GM10248 (cell line): ENCODE results near the gene PDE6B.

Source experiments
- CTCF ChIA-PET: fragments of 300-600 bp; sonication (Branson Sonifier 250); formaldehyde crosslinking; extraction: SDS; loops from one replicate; lab custom pipeline; 2021; ENCODE audit warnings: antibody characterized with exemption; lab: Yijun Ruan, JAX
- POLR2A ChIA-PET: fragments of 350-650 bp; sonication (Branson Sonifier 250); formaldehyde crosslinking; extraction: SDS; loops from one replicate; lab custom pipeline; 2020; ENCODE audit warnings: antibody characterized with exemption; lab: Yijun Ruan, JAX
- DNase-seq: peaks from one replicate; pipeline ENCODE4 v3.0.0; 2012; ENCODE audit errors: extremely low spot score
- TF ChIP-seq, protein P1 (sequence below): IDR thresholded peaks from 2 replicates; pipeline ENCODE4 v1.5.1; 2012; ENCODE audit warnings: mild to moderate bottlenecking, low read depth; ENCODE audit errors: extremely low read depth, missing control alignments, control extremely low read depth

The PDE6B gene

GRCh38 chr4:653831-654502 lies 28.6 kb downstream of the PDE6B start:
- ChIA-PET POLR2A (no interaction called here), CTCF (no interaction called here)
- no peak for DNase-seq
- TF ChIP-seq, protein P1, sequence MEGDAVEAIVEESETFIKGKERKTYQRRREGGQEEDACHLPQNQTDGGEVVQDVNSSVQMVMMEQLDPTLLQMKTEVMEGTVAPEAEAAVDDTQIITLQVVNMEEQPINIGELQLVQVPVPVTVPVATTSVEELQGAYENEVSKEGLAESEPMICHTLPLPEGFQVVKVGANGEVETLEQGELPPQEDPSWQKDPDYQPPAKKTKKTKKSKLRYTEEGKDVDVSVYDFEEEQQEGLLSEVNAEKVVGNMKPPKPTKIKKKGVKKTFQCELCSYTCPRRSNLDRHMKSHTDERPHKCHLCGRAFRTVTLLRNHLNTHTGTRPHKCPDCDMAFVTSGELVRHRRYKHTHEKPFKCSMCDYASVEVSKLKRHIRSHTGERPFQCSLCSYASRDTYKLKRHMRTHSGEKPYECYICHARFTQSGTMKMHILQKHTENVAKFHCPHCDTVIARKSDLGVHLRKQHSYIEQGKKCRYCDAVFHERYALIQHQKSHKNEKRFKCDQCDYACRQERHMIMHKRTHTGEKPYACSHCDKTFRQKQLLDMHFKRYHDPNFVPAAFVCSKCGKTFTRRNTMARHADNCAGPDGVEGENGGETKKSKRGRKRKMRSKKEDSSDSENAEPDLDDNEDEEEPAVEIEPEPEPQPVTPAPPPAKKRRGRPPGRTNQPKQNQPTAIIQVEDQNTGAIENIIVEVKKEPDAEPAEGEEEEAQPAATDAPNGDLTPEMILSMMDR, result no peak

DNA sequence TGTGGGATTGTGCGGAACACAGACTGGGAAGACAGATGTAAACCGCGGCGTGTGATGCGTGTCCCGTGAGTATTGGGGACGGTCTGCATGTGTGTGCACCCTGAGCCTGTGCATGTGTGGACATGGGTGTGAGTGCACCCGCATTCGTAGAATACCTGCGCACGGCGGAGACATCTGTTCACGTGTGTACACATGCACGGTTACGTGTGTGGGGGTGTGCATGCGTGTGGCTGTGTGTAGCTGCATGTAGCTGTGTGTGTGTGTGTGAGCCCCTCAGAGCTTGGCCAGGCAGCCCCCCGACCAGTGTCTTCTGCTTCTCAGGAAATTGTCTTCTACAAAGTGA lies 29.1 kb downstream of the PDE6B start:
- CTCF ChIA-PET, result no interaction called here
- TF ChIP-seq, protein P1, result no peak
- POLR2A ChIA-PET, result no interaction called here

GRCh38 chr4:654871-655463 lies 29.6 kb downstream of the PDE6B start:
- CTCF ChIA-PET, result no interaction called here
- POLR2A ChIA-PET, result no interaction called here
- TF ChIP-seq, protein P1, result no peak
- no peak for DNase-seq

More for the DNA sequence above, 29.1 kb downstream of the PDE6B start:
- no peak for DNase-seq

- POLR2A ChIA-PET, result no interaction called here
- CTCF ChIA-PET, result no interaction called here
- DNase-seq, result no peak
- TF ChIP-seq, protein P1, result no peak
These were observed 30.2 kb downstream of the PDE6B start for GRCh38 chr4:655464-656151.

DNA sequence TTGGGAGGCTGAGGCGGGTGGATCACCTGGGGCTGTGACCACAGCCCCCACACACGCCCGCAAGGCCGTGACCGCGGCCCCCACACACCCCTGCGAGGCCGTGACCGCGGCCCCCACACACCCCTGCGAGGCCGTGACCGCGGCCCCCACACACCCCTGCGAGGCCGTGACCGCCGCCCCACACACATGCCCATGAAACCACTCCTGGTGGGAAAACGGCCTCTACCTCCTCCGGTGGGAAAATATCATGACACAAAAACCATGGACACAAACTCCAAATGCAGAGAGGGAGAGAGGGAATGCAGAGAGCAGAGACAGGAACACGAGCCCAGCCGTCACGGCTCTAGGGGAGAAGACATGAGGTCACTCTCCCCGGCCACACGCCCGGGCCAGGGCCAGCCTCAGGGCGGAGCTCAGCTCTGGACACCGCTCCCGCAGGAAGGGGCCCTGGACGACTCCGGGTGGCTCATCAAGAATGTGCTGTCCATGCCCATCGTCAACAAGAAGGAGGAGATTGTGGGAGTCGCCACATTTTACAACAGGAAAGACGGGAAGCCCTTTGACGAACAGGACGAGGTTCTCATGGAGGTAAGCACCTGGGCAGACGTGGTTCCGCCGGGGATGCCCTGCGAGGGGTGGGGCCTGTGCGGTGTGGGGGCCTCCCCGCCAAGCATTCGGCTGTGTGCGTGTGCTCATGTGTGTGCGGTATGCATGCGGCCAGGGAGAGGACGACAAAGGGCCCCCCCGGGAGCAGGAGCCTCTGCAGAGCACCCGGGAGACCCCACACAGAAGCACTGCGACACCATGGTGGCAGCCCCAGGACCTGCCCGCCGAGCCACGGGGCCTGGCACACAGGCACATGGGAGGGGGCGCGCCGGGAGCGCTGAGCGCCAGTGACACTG lies 31.3 kb downstream of the PDE6B start:
- ChIA-PET CTCF (no interaction called here), POLR2A (no interaction called here)
- DNase-seq, result no peak
- TF ChIP-seq, protein P1, result no peak

GRCh38 chr4:657338-657833 lies 32.0 kb downstream of the PDE6B start:
- POLR2A ChIA-PET, result no interaction called here
- TF ChIP-seq, protein P1, result no peak
- DNase-seq, result no peak
- CTCF ChIA-PET, result no interaction called here
